Fibroblast of mammary gland (primary cell): ENCODE measurements around the gene ITGA3.
"Not testable (repeated sequence)": the region's sequence is repeated elsewhere in the genome, so short reads cannot be mapped to it uniquely, and the experiment has no call there.

Experiments
- DNase-seq: peaks from one replicate; pipeline ENCODE4 v3.0.0-alpha.2; 2010; ENCODE audit warnings: low read depth
- H3K4me3 ChIP-seq: 2 replicates; pipeline ENCODE4 v1.5.1; 2011; ENCODE audit warnings: low read depth, mild to moderate bottlenecking, low read length, moderate library complexity; ENCODE audit not compliant: control insufficient read depth
- CTCF ChIP-seq: conservative IDR thresholded peaks from 2 replicates; pipeline ENCODE4 v1.5.1; 2011; ENCODE audit warnings: low read depth, low read length, inconsistent platforms; ENCODE audit not compliant: control insufficient read depth, insufficient read depth

The ITGA3 gene

GRCh38 chr17:50034498-50035364 lies 21.2 kb upstream of the ITGA3 start:
- no peak for TF ChIP-seq CTCF
- H3K4me3 ChIP-seq: no peak overlapping the region
- no peak for DNase-seq

- H3K4me3 ChIP-seq: no peak overlapping the region
- TF ChIP-seq CTCF: no peak
- no peak for DNase-seq
Measured at GRCh38 chr17:50035421-50035879, 20.5 kb upstream of the ITGA3 start.

GRCh38 chr17:50035945-50036344 lies 20.0 kb upstream of the ITGA3 start:
- no peak for DNase-seq
- no peak for TF ChIP-seq CTCF

GRCh38 chr17:50036455-50037261 lies 19.3 kb upstream of the ITGA3 start:
- TF ChIP-seq CTCF: no peak
- no peak for DNase-seq
- no peak overlapping the region for H3K4me3 ChIP-seq

More at GRCh38 chr17:50035945-50036344, 20.0 kb upstream of the ITGA3 start:
- H3K4me3 ChIP-seq: no peak overlapping the region

GRCh38 chr17:50037321-50038107 lies 18.4 kb upstream of the ITGA3 start:
- peak; percentile 87 for DNase-seq
- TF ChIP-seq CTCF: no peak
- no peak overlapping the region for H3K4me3 ChIP-seq

- no peak for TF ChIP-seq CTCF
- no peak for DNase-seq
- H3K4me3 ChIP-seq: no peak overlapping the region
Measured at GRCh38 chr17:50039058-50039457, 16.9 kb upstream of the ITGA3 start.

GRCh38 chr17:50040496-50040895 lies 15.4 kb upstream of the ITGA3 start:
- not testable (repeated sequence) for H3K4me3 ChIP-seq, DNase-seq
